Hematopoietic multipotent progenitor cell treated with erythropoietin and hydrocortisone succinate and interleukin-3 and kit ligand, for 8 days (in vitro differentiated cells): ENCODE results near the gene NGDN.

Experiments used
- DNase-seq: peaks from one replicate; pipeline ENCODE4 v3.0.0-alpha.2; 2015

Gene NGDN

DNA sequence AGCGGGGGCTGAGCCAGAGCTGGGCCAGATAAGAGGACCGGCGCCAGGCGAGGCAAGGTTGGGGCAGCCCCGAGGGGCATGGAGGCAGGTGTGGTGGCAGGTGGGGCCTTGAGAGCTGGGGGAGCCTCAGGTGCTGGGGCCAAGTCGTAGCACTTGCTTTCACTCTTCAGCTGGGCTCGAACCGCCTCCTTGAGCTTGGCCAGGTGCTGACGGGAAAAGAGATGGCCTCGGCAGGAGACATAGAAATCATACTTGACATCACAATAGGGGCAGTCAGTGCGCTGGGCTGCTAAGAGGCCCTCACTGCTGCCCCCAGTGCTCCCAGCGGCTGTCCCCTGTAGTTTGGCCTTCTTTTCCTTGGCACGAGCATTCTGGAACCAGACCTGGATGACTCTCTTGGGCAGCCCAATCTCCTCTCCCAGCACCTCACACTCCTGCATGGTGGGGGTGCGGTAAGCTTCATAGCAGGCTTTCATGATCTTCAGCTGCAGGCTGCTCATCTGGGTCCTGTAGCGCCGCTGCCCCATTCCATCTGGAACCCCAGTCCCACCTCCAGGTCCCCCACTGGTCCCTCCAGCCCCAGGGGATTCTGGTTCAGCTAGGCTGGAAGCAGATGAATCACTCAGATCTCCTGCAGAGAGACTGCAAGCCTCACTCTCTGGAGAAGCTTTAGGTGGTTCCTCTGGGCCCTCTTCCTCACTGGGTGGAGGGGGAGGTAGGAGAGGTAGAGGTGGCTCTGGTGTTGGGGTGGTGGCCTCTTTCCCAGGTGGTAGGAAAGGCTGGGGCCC, 53.9 kb downstream of the NGDN start:
- DNase-seq: no peak

GRCh38 chr14:23524954-23525353, 55.5 kb downstream of the NGDN start:
- no peak for DNase-seq

- DNase-seq: no peak
These were observed 56.1 kb downstream of the NGDN start for GRCh38 chr14:23525611-23526010.
